HG02884 (cell line): ENCODE data around the gene AADACL4.
"Not testable (repeated sequence)": the region's sequence is repeated elsewhere in the genome, so short reads cannot be mapped to it uniquely, and the experiment has no call there.

ENCODE experiments used
- ATAC-seq: cut with Tn5 transposase; IDR thresholded peaks from one replicate; pipeline ENCODE4 v1.9.1; 2021; ENCODE audit warnings: mild to moderate bottlenecking, moderate library complexity; ENCODE audit not compliant: unreplicated experiment

The AADACL4 gene

DNA sequence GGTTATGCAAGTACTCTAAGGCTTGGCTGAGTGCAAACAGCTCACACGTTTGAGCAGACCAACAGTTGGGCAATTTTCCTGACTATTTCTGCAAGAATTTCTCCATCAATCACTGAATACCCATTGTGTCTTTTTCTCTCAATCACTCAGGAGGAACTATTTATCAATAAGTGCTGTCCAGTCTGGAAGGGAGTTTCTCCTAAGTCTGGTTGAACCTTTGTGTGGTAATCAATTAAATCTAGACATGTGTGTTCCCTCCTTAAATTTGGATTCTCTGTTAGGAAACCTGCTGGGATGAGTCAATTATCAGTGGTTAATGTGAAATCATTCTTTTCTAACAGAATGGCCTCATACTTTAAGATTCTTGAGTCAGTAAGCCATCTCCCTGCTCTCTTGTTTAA lies 65.2 kb downstream of the AADACL4 start:
- no peak for ATAC-seq

DNA sequence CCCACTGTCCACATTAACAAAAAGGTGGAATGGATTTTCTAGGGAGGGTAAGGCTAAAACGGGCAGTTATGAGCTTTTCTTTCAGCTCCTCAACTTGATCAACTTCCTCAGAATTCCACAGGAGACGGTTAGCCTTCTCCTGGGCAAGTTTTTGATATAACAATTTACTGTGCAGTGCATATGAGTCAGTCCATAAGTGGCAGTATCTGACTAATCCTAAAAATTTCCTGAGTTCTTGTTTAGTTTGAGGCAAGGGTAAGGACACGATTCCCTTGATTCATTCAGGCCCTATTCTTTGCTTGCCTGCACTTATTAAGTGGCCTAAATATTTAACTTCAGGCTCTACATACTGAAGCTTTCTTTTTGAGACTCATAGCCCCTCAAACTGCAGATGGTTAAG lies 65.8 kb downstream of the AADACL4 start:
- no peak for ATAC-seq

DNA sequence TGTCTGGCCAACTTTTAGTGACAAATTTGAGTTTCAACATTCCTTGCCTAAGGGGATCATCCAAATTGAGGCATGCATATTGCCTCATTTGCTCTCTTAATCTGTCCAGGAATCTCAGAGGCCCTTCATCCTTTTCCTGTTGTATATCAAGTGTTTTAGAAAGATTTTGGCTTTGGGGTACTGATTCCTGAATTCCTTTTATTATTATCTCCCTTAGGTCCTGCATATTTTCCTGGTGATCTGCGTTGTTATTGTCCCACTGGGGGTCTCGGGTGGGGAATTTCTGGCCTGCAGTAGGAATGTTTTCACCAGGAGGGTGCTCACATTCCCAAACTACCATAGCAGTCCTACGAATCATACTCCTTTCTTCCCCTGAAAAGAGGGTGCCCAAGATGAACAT lies 67.7 kb downstream of the AADACL4 start:
- no peak for ATAC-seq

DNA sequence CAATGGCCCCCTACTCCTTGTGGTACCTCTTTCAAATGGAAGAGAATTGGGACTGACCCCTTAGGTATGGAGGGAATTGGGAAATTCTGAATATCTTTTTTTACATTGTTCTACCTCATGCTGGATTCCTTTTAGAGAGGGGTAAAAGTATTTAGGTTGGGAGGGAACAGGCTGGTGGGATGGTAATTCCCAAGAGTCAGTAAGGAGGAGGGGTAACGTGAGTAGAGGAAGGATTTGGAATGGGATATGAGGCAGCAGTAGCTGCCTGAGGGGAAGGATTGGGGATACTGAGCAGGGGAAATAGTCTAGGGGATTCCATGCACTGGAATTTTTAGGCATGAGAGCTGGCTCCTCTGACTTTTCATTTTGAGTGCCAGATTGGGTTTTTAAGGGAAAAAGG lies 68.2 kb downstream of the AADACL4 start:
- ATAC-seq = no peak

DNA sequence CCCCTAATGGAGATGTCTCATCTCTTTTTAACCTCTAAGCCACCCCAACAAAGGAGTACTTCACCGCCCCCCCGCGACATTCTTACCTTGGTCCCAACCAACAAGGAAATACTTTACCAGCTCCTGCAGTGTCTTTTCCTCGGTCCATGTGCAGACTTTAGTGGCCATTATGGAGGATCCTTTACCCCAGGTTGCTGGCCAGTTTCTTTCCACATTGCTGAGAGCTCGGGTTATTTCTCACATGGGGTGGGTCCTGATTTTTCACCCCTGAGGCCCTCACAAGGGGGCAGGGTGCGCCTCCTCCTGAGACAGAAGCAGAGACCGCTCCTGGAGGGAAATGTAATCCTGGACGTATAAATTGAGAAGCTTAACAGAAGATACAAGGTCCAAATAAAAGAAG lies 69.0 kb downstream of the AADACL4 start:
- no peak for ATAC-seq

DNA sequence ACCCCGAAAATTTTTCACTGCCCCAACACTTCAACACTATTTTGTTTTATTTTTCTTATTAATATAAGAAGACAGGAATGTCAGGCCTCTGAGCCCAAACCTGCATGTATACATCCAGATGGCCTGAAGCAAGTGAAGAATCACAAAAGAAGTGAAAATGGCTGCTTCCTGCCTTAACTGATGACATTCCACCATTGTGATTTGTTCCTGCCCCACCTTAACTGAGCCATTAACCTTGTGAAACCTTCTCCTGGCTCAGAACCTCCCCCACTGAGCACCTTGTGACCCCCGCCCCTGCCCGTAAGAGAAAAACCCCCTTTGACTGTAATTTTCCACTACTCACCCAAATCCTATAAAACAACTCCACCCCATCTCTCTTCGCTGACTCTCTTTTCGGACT lies 69.8 kb downstream of the AADACL4 start:
- not testable (repeated sequence) for ATAC-seq

DNA sequence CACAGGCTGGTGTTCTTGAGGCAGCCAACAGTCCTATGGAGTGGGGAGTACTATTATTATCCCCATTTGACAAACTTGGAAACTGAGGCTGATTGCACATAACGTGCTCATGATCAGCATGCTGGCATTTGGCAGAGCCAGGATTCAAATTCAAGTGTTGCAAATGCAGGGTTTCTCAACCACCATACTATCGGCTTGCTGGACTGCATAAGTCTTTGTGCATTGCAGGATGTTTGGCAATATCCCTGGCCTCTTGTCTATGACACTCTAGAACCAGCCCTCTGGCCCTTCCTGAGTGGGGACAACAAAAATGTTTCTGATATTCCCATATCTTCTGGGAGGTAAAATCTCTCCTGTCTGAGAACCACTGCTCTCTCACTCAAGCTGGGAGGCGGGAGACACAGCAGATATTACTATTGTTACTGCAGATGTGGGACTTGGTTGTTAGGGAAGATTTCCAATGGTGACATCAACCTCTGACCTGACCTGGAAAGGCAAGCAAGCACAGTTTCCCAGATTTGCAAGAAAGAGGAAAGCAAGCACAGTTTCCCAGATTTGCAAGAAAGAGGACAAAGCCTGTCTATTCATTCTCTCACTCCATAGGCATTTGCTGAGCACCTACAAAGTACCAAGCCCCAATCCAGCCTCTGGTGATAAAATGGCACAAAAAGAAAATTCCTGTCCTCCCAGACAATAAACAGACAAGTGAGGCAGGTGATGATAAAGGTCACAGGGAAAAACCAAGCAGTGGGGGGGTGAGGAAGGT lies 71.0 kb downstream of the AADACL4 start:
- ATAC-seq = no peak

DNA sequence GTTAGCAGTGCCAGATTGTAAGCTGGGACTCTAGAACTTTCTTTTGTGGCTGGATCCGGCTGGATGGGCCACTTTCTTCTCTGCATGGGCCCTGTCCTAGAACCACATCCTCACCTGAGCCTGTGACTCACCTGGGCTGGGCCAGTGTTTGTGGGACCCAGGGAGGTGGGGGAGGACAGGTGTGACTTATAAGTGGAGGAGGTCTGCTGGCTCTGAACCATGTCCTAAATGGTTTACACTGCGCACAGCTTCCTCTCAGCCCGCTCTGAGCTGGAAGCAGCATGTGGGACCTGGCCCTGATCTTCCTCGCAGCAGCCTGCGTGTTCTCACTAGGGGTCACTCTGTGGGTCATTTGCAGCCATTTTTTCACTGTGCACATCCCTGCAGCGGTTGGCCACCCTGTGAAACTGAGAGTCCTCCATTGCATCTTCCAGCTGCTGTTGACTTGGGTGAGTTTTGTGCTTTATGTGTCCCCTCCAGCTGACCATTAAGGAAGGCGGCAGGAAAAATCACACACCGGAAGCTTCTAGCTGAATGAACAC lies 72.1 kb downstream of the AADACL4 start, which contains the start of gene AADACL3:
Gene AADACL3, plus strand, starts transcription at position 215 of the 542 bp plus-strand sequence. Its CDS starts 67 bp downstream, at position 282.
- no peak for ATAC-seq
